ENCODE measurements around the gene NDUFAF5.

NDUFAF5 gene

GRCh38 chr20:13821876-13822275 is 37.0 kb downstream of the NDUFAF5 start:
- TF ChIP-seq CTCF (IDR thresholded peaks at IDR 0.05; ENCODE audit: borderline replicate concordance, insufficient read depth, low read depth, low read length) = no peak
- H3K4me3 ChIP-seq (ENCODE audit: low read depth, low read length) = no peak overlapping the region

GRCh38 chr20:13822459-13822858 is 37.6 kb downstream of the NDUFAF5 start:
- TF ChIP-seq CTCF (IDR thresholded peaks at IDR 0.05; ENCODE audit: borderline replicate concordance, insufficient read depth, low read depth, low read length) = no peak
- no peak overlapping the region for H3K4me3 ChIP-seq (ENCODE audit: low read depth, low read length)

- no peak for TF ChIP-seq CTCF (IDR thresholded peaks at IDR 0.05; ENCODE audit: borderline replicate concordance, insufficient read depth, low read depth, low read length)
Observed at GRCh38 chr20:13824459-13824858, 39.6 kb downstream of the NDUFAF5 start.

GRCh38 chr20:13825465-13825864 is 40.6 kb downstream of the NDUFAF5 start:
- H3K4me3 ChIP-seq (ENCODE audit: low read depth, low read length) = no peak overlapping the region
- TF ChIP-seq CTCF (IDR thresholded peaks at IDR 0.05; ENCODE audit: borderline replicate concordance, insufficient read depth, low read depth, low read length) = no peak

More at GRCh38 chr20:13824459-13824858, 39.6 kb downstream of the NDUFAF5 start:
- H3K4me3 ChIP-seq (ENCODE audit: low read depth, low read length) = no peak overlapping the region

GRCh38 chr20:13831476-13831875 is 46.6 kb downstream of the NDUFAF5 start:
- TF ChIP-seq CTCF (IDR thresholded peaks at IDR 0.05; ENCODE audit: borderline replicate concordance, insufficient read depth, low read depth, low read length) = no peak
- no peak overlapping the region for H3K4me3 ChIP-seq (ENCODE audit: low read depth, low read length)

- H3K4me3 ChIP-seq (ENCODE audit: low read depth, low read length) = no peak overlapping the region
- TF ChIP-seq CTCF (IDR thresholded peaks at IDR 0.05; ENCODE audit: borderline replicate concordance, insufficient read depth, low read depth, low read length) = no peak
Observed at GRCh38 chr20:13838664-13839063, 53.8 kb downstream of the NDUFAF5 start.

- no peak overlapping the region for H3K4me3 ChIP-seq (ENCODE audit: low read depth, low read length)
- TF ChIP-seq CTCF (IDR thresholded peaks at IDR 0.05; ENCODE audit: borderline replicate concordance, insufficient read depth, low read depth, low read length) = no peak
Observed at GRCh38 chr20:13839421-13840092, 54.7 kb downstream of the NDUFAF5 start.
